ENCODE measurements around the gene PTPRK. TPM values are rescaled to one million over a fixed set of nuclear protein-coding genes. Genes with fewer than 3 reads are reported as not detected.

The PTPRK gene
- total and polyA plus RNA-seq, 9 of the 15 experiments (the other 6 are each of a cell fraction or from before 2014, with no cell fraction given), result 0.04 to 0.51 TPM; not detected in 7

- Histone ChIP-seq H3K4me1 (replicated peaks in 1 of 2; ENCODE audit: control insufficient read depth in 2 of 2, insufficient read depth in 2 of 2, low read length in 2 of 2) (no peaks in the 10 kb centered on the region), H3K4me3 (no peak overlapping the region), H3K9me3 (replicated peaks; ENCODE audit: control insufficient read depth, insufficient read depth, low read depth, low read length) (no peaks in the 10 kb centered on the region), H3K27ac (ENCODE audit: extremely low read depth, low read depth, low read length) (no peak overlapping the region), H2AFZ (ENCODE audit: low read depth, low read length) (no peak overlapping the region), H3K9me1 (ENCODE audit: control insufficient read depth, insufficient read depth, low read length) (no peaks in the 10 kb centered on the region), H3K9ac (ENCODE audit: insufficient read depth in 1 of 2, low read depth in 2 of 2, low read length in 2 of 2) (no peak overlapping the region), H3K4me2 (ENCODE audit: insufficient read depth, low read length) (no peak overlapping the region), H3K79me2 (ENCODE audit: control insufficient read depth, insufficient read depth, low read length) (no peaks in the 10 kb centered on the region), H3K27me3 (ENCODE audit: control insufficient read depth in 2 of 2, insufficient read depth in 2 of 2, low read length in 2 of 2) (no peaks in the 10 kb centered on the region), H4K20me1 (replicated peaks; ENCODE audit: control insufficient read depth, insufficient read depth, low read length) (no peaks in the 10 kb centered on the region), H3K36me3 (ENCODE audit: control insufficient read depth, insufficient read depth, low read length) (no peaks in the 10 kb centered on the region)
- no TSS peak for BruUV-seq (replicated peaks)
- ATAC-seq (no peak), FAIRE-seq (no peak), DNase-seq (ENCODE audit: extremely low read depth in 1 of 4, low spot score in 3 of 4) (no peak)
- ChIA-PET POLR2A (no interaction called here), CTCF (ENCODE audit: low intra/inter-chr PET ratio) (interaction anchor here (0.6 kb wide), 1 partner anchor 33 kb away, joined by 5 read pairs; no protein-coding TSS in a partner anchor)
- in situ Hi-C loops (cut with MboI), result no loop called here
- 3% methylated on average over 8 of the region's 8 CpGs for WGBS (ENCODE audit: insufficient coverage, low coverage, missing lambda C conversion rate)
- intact Hi-C loops (cut with micrococcal nuclease), result no loop called here
- TF ChIP-seq ILK (tag; IDR thresholded peaks at IDR 0.05; ENCODE audit: borderline replicate concordance, low read depth) (no peak), HBP1 (CRISPR knock-in tag; IDR thresholded peaks at IDR 0.05) (no peak), PKNOX1 (IDR thresholded peaks at IDR 0.05) (no peak), PPARD (CRISPR knock-in tag; IDR thresholded peaks at IDR 0.05) (no peak)
These were observed 204.0 kb downstream of the PTPRK start for GRCh38 chr6:128316258-128316929.

Data from K562 (cell line).